K562 (cell line): Measurements from ENCODE around the gene RXYLT1. TPM values are rescaled to one million over a fixed set of nuclear protein-coding genes. Genes with fewer than 3 reads are reported as not detected.

ENCODE experiments used
- AFF1 ChIP-seq, 2 experiments: fragments of 450-650 bp; IDR thresholded peaks; 2 replicates each; pipeline ENCODE4 v1.6.1; 2018; ENCODE audit warnings: mild to moderate bottlenecking in 2 of 2, low read depth in 1 of 2; ENCODE audit not compliant: partially characterized antibody in 2 of 2
- CHAMP1 ChIP-seq: fragments of 450-650 bp; IDR thresholded peaks from 2 replicates; pipeline ENCODE4 v1.6.1; 2016; ENCODE audit warnings: mild to moderate bottlenecking
- CREB1 ChIP-seq, 2 experiments: sonication (generic) in 1 of 2; formaldehyde crosslinking in 1 of 2; IDR thresholded peaks; 2 replicates each; pipeline versions ENCODE4 v1.6.1 to v1.8.0; 2012 to 2022; ENCODE audit warnings: inconsistent platforms in 1 of 2, mild to moderate bottlenecking in 1 of 2, missing genetic modification reagents in 1 of 2, moderate library complexity in 1 of 2
- CTBP1 ChIP-seq: fragments of 450-650 bp; IDR thresholded peaks from 2 replicates; pipeline ENCODE4 v1.6.1; 2016; ENCODE audit warnings: borderline replicate concordance
- DMBX1 ChIP-seq: fragments of 250-450 bp; sonication (Bioruptor Pico); IDR thresholded peaks from 2 replicates; pipeline ENCODE4 v1.8.0; 2022; ENCODE audit warnings: inconsistent platforms, mild to moderate bottlenecking, moderate library complexity, borderline replicate concordance
- LARP7 ChIP-seq: fragments of 450-650 bp; IDR thresholded peaks from 2 replicates; pipeline ENCODE4 v1.6.1; 2016
- MEF2D ChIP-seq: conservative IDR thresholded peaks from 2 replicates; pipeline ENCODE4 v1.6.1; 2016; ENCODE audit warnings: low read depth, missing genetic modification characterization, missing compliant biosample characterization
- PHF20 ChIP-seq: fragments of 450-650 bp; IDR thresholded peaks from 2 replicates; pipeline ENCODE4 v1.6.1; 2018; ENCODE audit not compliant: partially characterized antibody
- RHOXF2B ChIP-seq: fragments of 250-450 bp; sonication (Bioruptor Pico); conservative IDR thresholded peaks from 2 replicates; pipeline ENCODE4 v1.5.1; 2021
- SREBF1 ChIP-seq: fragments of 150-350 bp; IDR thresholded peaks from 2 replicates; pipeline ENCODE4 v1.6.1; 2014; ENCODE audit warnings: antibody characterized with exemption, low read depth, low read length, borderline replicate concordance
- TEAD4 ChIP-seq, 2 experiments: sonication (generic) in 1 of 2; formaldehyde crosslinking in 1 of 2; IDR thresholded peaks; 2 replicates each; pipeline versions ENCODE4 v1.6.1 to v1.8.0; 2012 to 2022; ENCODE audit warnings: borderline replicate concordance in 1 of 2, inconsistent platforms in 1 of 2, low read length in 1 of 2, mild to moderate bottlenecking in 1 of 2, missing genetic modification reagents in 1 of 2
- YY1 ChIP-seq, 3 experiments: IDR thresholded peaks; 2 replicates each; pipeline ENCODE4 v1.6.1; 2011; ENCODE audit warnings: low read length in 2 of 3, mild to moderate bottlenecking in 2 of 3, moderate library complexity in 2 of 3, borderline replicate concordance in 1 of 3, control low read depth in 1 of 3, low read depth in 1 of 3; ENCODE audit not compliant: insufficient read depth in 3 of 3, insufficient replicate concordance in 2 of 3, control insufficient read depth in 1 of 3, insufficient read length in 1 of 3; ENCODE audit errors: extremely low read depth in 1 of 3
- ZNF79 ChIP-seq: fragments of 250-450 bp; sonication (Bioruptor Pico); IDR thresholded peaks from 2 replicates; pipeline ENCODE4 v1.4.0; 2020; ENCODE audit warnings: low read depth, mild to moderate bottlenecking, moderate library complexity
- ZNF830 ChIP-seq: fragments of 250-450 bp; sonication (Bioruptor Pico); IDR thresholded peaks from 2 replicates; pipeline ENCODE4 v1.5.0; 2021; ENCODE audit warnings: mild to moderate bottlenecking
- polyA plus RNA-seq, 8 experiments: library from polyadenylated mRNA; depleted of rRNA in 4 of 8; stranded (reverse) in 5 of 8; unstranded in 3 of 8; fragments of >200 nt; fragmentation: Nextera tagmentation in 2 of 8; fragmentation: Illumina TruSeq in 1 of 8; extraction: Ambion mirVana in 2 of 8; extraction: Trizol in 1 of 8; gene quantifications; 2 replicates each; pipeline versions ENCODE4 v1.2.1 to v1.2.3, GENCODE V29; 2011 to 2014; ENCODE audit warnings: inconsistent platforms in 1 of 8, missing spikeins in 1 of 8
- total RNA-seq, 7 experiments: library from RNA; depleted of rRNA in 6 of 7; stranded (reverse); fragments of >200 nt in 6 of 7; fragmentation: Illumina TruSeq in 2 of 7; extraction: Trizol in 2 of 7; gene quantifications; 2 replicates each; pipeline versions ENCODE4 v1.2.1 to v1.2.3, GENCODE V29; 2011 to 2021; ENCODE audit warnings: low replicate concordance in 1 of 7

RXYLT1 gene
- total and polyA plus RNA-seq, 9 of the 15 experiments (the other 6 are each of a cell fraction or from before 2014, with no cell fraction given): 6.7 to 26.5 (median 20.9) TPM

- TF ChIP-seq DMBX1 (CRISPR knock-in tag) (no peak), LARP7 (no peak), SREBF1 (no peak), CTBP1 (0 out of 2 replicates have a peak, but pooled peaks have one; percentile 38), RHOXF2B (CRISPR knock-in tag) (no peak), CREB1 (IDR thresholded peaks at IDR 0.05) (peak; percentile 74), CREB1 (CRISPR knock-in tag; IDR thresholded peaks at IDR 0.05) (peak; percentile 72), YY1 (IDR thresholded peaks at IDR 0.05; ENCODE audit: borderline replicate concordance in 1 of 3, control insufficient read depth in 1 of 3, extremely low read depth in 1 of 3, insufficient read depth in 3 of 3, insufficient read length in 1 of 3, insufficient replicate concordance in 2 of 3, low read depth in 1 of 3, low read length in 2 of 3) (peak in 2 of 3 experiments; percentile 21 to 72), AFF1 (IDR thresholded peaks at IDR 0.05; ENCODE audit: low read depth in 1 of 2, partially characterized antibody in 2 of 2) (no peak), MEF2D (tag) (no peak), CHAMP1 (no peak), ZNF830 (CRISPR knock-in tag) (0 out of 2 replicates have a peak, but pooled peaks have one; percentile 20), ZNF79 (CRISPR knock-in tag) (no peak), PHF20 (peak; percentile 76), TEAD4 (IDR thresholded peaks at IDR 0.05; ENCODE audit: low read length) (0 out of 2 replicates have a peak, but pooled peaks have one; percentile 6), TEAD4 (CRISPR knock-in tag; IDR thresholded peaks at IDR 0.05; ENCODE audit: borderline replicate concordance) (no peak)
Measured at GRCh38 chr12:63779498-63780481, at the start of gene RXYLT1 (continued).
